GM08714 (cell line): ENCODE measurements around the gene ACSS2.
A peak's percentile ranks its signal among the peaks of the same experiment; 100 is the strongest.

Source experiments
- H3K4me3 ChIP-seq: fragments of 200-500 bp; sonication (Bioruptor generic); 2 replicates; pipeline ENCODE4 v1.5.1; 2014; ENCODE audit warnings: mild to moderate bottlenecking, low read length, inconsistent platforms
- ZNF274 ChIP-seq: IDR thresholded peaks from 2 replicates; pipeline ENCODE4 v1.6.1; 2012; ENCODE audit warnings: mild to moderate bottlenecking, low read depth, low read length

Gene ACSS2

GRCh38 chr20:34876406-34877282, at the start of gene ACSS2:
ACSS2 (plus strand) TSS chr20:34876612; CDS start chr20:34876646, 34 bp downstream.
- H3K4me3 ChIP-seq = peak within 1 kb of the TSS; percentile 60
- TF ChIP-seq ZNF274 = no peak

GRCh38 chr20:34829191-34829590, 47.2 kb upstream of the ACSS2 start:
- H3K4me3 ChIP-seq = no peak overlapping the region
- no peak for TF ChIP-seq ZNF274

GRCh38 chr20:34831936-34832335, 44.5 kb upstream of the ACSS2 start:
- no peak for TF ChIP-seq ZNF274
- no peak overlapping the region for H3K4me3 ChIP-seq

GRCh38 chr20:34834459-34834893, 41.9 kb upstream of the ACSS2 start:
- no peak overlapping the region for H3K4me3 ChIP-seq
- no peak for TF ChIP-seq ZNF274

GRCh38 chr20:34842143-34842542, 34.3 kb upstream of the ACSS2 start:
- H3K4me3 ChIP-seq = no peak overlapping the region
- no peak for TF ChIP-seq ZNF274

GRCh38 chr20:34843421-34843820, 33.0 kb upstream of the ACSS2 start:
- no peak overlapping the region for H3K4me3 ChIP-seq
- no peak for TF ChIP-seq ZNF274

GRCh38 chr20:34848597-34848996, 27.8 kb upstream of the ACSS2 start:
- no peak for TF ChIP-seq ZNF274
- no peak overlapping the region for H3K4me3 ChIP-seq

GRCh38 chr20:34849778-34850177, 26.6 kb upstream of the ACSS2 start:
- no peak for TF ChIP-seq ZNF274
- no peak overlapping the region for H3K4me3 ChIP-seq

GRCh38 chr20:34850969-34851368, 25.4 kb upstream of the ACSS2 start:
- no peak for TF ChIP-seq ZNF274
- H3K4me3 ChIP-seq = no peak overlapping the region

GRCh38 chr20:34852298-34852697, 24.1 kb upstream of the ACSS2 start:
- no peak for TF ChIP-seq ZNF274
- no peak overlapping the region for H3K4me3 ChIP-seq

GRCh38 chr20:34859367-34859766, 17.0 kb upstream of the ACSS2 start:
- no peak overlapping the region for H3K4me3 ChIP-seq
- no peak for TF ChIP-seq ZNF274

- H3K4me3 ChIP-seq = no peak overlapping the region
- no peak for TF ChIP-seq ZNF274
Observed at GRCh38 chr20:34859826-34860545, 16.4 kb upstream of the ACSS2 start.

- TF ChIP-seq ZNF274 = no peak
- no peak overlapping the region for H3K4me3 ChIP-seq
Observed at GRCh38 chr20:34861386-34862084, 14.9 kb upstream of the ACSS2 start.

- TF ChIP-seq ZNF274 = no peak
- H3K4me3 ChIP-seq = no peak overlapping the region
Observed at GRCh38 chr20:34862724-34863123, 13.7 kb upstream of the ACSS2 start.
